Esophagus mucosa (tissue), 1 donor: ENCODE results near the gene CADPS2. TPM values are rescaled to one million over a fixed set of nuclear protein-coding genes. Genes with fewer than 3 reads are reported as not detected.

Experiments used
- ATAC-seq: fragments of 200-7000 bp; cut with Tn5 transposase; one replicate; pipeline ENCODE4 v1.9.1; 2020
- total RNA-seq: library from RNA; stranded (reverse); gene quantifications from one replicate; pipeline ENCODE4 v1.2.4, GENCODE V29; 2023
- donor health status: DM: yes; HTN: yes; CAD: no.

Gene CADPS2
- total RNA-seq, result 2.4 TPM

- ATAC-seq, result peak; percentile 88
Observed at GRCh38 chr7:122886357-122887081, at the start of gene CADPS2. CADPS2 (minus strand) TSS chr7:122886460; CDS start chr7:122886337, 123 bp downstream.

DNA sequence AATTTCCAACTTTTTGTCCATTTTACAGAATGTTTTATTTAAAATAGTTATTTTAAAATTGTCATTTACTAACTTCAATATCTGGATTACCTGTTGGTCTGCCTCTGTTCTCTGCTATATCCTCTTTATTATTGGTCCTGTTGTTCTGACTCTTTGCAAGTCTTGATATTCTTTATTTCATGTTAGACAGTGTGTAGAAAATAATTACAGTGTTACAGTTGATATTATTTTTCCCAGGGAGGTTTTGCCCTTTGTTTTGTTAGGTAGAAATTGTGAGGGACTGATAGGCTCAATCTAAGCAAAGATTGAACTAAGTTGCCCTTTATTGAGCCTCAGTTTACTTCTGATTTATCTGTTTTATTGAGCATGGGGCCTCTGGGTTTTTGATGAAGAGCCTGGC, 49.4 kb upstream of the CADPS2 start:
- no peak for ATAC-seq

GRCh38 chr7:122919643-122920181, 33.5 kb upstream of the CADPS2 start:
- peak; percentile 74 for ATAC-seq

- no peak for ATAC-seq
Observed at GRCh38 chr7:122914812-122915211, 28.6 kb upstream of the CADPS2 start.

- no peak for ATAC-seq
Observed at GRCh38 chr7:122913608-122914007, 27.3 kb upstream of the CADPS2 start.

DNA sequence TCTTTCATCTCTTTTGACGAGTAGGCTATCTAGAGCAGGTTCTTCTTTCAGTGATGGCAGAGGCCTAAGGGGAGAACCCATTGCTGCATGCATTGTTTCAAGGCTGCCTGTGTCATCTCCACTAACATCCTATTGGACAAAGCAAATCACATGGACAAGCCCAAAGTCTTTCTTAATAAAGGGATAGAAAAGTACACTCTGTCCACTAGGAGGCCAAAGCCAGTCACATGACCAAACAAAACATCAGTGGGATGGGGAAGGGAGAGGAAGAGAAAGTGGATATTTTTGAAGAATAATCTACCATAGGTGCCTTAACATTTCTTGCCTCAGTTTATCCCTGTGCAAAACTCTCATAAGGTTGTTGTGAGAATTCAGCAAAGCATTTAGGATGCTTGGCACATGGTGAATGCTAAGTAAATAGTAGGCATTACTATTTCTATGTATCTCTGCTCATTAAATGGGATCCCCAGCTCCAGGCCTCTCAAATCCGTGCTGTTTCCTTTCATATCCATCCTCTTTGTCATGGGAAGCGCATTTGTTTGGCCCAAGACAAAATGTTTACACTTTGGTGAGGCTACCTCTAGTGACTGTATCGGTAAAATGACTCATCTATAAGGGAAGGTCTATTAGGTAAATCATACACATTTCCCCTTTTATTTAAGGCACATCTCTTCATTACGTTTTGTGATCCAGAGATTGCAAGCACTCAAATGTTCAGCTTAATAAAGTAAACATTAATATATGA, 16.7 kb upstream of the CADPS2 start:
- ATAC-seq, result no peak

DNA sequence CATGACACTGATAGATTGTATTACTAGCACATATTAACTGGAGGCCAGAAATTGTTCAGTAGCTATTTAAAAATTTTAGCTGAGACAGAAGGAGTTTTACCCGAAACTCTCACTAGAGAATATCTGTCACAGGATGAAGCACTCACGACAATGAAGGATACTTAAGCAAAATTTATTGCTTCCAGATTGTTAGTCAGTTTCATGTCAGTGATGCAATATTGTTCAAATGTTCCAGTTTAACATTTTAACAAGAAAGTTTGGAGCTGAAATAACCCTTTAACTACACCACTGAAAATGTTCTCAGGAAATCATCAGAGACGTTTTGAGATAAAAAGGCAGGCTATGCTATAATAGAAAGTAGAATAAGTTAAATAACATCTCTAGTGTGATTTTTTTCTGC, 15.0 kb upstream of the CADPS2 start:
- ATAC-seq, result no peak

- ATAC-seq, result no peak
Observed at GRCh38 chr7:122896509-122896908, 10.2 kb upstream of the CADPS2 start.

- ATAC-seq, result no peak
Observed at GRCh38 chr7:122893486-122893885, 7.2 kb upstream of the CADPS2 start.

DNA sequence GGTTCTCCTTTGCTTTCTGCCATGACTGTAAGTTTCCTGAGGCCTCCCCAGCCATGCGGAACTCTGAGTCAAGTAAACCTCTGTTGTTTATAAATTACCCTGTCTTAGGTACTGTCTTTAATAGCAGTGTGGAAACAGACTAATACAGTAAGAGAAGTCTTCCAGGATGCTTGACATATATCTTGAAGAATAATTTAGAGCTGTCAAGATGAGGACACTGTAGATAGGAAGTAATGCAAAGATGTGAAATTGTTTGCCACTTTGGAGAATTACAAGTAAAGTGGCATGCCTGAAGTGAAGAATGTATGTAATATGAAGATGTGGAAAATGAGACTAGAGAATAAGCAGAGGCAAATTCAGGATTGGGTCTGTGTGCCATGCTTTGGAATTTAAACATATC, 2.9 kb upstream of the CADPS2 start:
- no peak for ATAC-seq

DNA sequence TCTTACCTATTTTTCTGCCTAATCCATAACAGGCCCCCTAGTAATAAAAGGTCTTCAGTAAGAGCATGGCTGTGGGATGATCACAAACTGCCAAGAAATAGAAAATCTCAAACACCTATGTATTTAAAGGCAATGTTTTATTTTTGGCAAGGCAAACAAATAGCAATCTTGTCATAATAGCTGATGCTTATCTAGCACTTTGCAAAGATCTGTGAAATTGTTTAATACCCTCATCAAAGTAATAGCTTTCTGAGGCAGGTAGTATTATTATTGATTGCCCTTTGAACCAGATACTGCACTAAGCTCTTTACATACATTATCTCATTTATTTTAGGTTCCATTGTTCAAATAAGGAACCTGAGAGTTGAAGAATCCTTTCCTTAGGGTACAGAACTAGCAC, 1.6 kb upstream of the CADPS2 start:
- ATAC-seq, result no peak

- peak; percentile 50 for ATAC-seq
Observed at GRCh38 chr7:122887198-122887597, 938 bp upstream of the CADPS2 start.

GRCh38 chr7:122885583-122886356, 490 bp downstream of the CADPS2 start:
- peak; percentile 59 for ATAC-seq

GRCh38 chr7:122884186-122884585, 2.1 kb downstream of the CADPS2 start:
- peak; percentile 49 for ATAC-seq

- ATAC-seq, result no peak
Observed at GRCh38 chr7:122883049-122883680, 3.1 kb downstream of the CADPS2 start.

DNA sequence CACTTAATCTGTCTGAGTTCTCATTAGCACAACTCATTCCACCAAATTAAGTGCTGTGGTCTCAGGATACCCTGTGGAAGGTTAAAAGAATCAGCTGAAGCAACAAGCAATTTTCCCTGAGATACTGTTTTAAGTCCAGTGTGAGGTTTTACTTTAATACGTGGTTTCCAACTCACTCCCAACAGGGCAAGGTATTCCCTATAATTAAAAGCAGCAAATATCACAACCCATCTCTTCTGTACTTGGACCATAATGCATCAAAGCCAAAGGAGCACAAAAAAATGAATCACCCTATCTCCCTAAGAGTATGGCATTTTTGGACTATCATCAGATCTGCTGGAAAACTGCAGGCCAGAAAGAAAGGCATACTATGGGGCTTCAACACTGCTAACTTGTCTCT, 4.9 kb downstream of the CADPS2 start:
- no peak for ATAC-seq

- no peak for ATAC-seq
Observed at GRCh38 chr7:122869260-122869659, 17.0 kb downstream of the CADPS2 start.

DNA sequence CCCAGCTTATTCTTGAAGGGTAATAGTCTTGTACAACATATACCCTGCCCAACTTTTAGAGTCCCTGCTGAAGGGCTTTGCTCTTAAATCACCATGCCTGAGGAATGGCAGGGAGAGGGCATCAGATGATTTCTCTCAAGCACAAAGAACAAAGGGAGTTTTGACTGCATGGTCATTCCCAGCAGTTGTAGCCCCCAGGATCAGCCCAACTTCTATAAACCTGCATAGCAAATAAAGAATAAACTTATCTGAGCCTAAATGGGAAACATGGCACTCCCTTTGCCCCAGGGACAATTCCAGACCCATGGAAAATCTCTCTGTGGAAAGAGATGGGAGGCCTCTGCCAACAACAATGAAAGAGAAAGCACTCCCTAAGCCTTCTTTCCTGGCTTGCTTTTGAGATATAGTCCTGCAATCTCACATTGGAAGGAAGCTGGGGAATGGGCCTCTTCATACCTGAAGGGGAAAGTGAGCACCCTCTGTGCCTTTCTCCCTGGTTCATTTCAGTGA, 18.7 kb downstream of the CADPS2 start:
- ATAC-seq, result no peak

- ATAC-seq, result no peak
Observed at GRCh38 chr7:122864838-122865237, 21.4 kb downstream of the CADPS2 start.

GRCh38 chr7:122864016-122864415, 22.2 kb downstream of the CADPS2 start:
- no peak for ATAC-seq

DNA sequence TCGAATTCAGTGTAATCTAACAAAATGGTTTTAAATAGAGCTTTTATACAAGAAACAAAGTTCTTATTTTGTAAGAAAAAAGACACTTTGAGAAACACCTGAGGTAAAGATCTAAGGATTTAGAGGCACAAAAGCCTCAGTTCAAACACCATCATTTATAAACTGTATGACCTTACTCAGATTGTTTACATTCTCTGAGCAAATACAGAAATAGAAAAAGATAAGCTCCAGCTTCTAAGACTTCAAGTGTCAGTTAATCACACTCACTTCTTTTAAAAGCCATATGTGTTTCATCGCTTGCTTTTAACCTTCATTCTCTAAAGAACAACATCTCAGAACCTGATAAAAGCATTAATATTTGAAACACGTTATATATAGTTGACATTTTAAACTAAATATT, 27.9 kb downstream of the CADPS2 start:
- no peak for ATAC-seq

GRCh38 chr7:122850528-122850927, 35.7 kb downstream of the CADPS2 start:
- no peak for ATAC-seq
